Tibial nerve (tissue), 4 donors: ENCODE data around the gene TMEFF2. TPM values are rescaled to one million over a fixed set of nuclear protein-coding genes. Genes with fewer than 3 reads are reported as not detected.

Source experiments
- DNase-seq, 2 donors: peaks; one replicate each; pipeline ENCODE4 v3.0.0-alpha.2; 2019; ENCODE audit warnings: low spot score in 2 of 2
- H3K27ac ChIP-seq, 4 donors: fragments of 200-600 bp; sonication (generic) in 3 of 4; one replicate each; pipeline ENCODE4 v1.5.1; 2017 to 2019; ENCODE audit warnings: mild to moderate bottlenecking in 1 of 4
- H3K27me3 ChIP-seq, 2 donors: fragments of 200-600 bp; sonication (generic) in 1 of 2; one replicate each; pipeline versions ENCODE4 v1.5.1 to v1.6.0; 2017 to 2019
- H3K36me3 ChIP-seq, 3 donors: fragments of 200-600 bp; sonication (generic); one replicate each; pipeline ENCODE4 v1.5.1; 2018 to 2019
- H3K4me1 ChIP-seq, 4 donors: fragments of 200-600 bp; sonication (generic) in 3 of 4; one replicate each; pipeline ENCODE4 v1.5.1; 2017 to 2019
- H3K4me3 ChIP-seq, 4 donors: fragments of 200-600 bp; sonication (generic) in 3 of 4; one replicate each; pipeline ENCODE4 v1.5.1; 2017 to 2019; ENCODE audit warnings: mild to moderate bottlenecking in 1 of 4, moderate library complexity in 1 of 4
- H3K9me3 ChIP-seq, 4 donors: fragments of 200-600 bp; sonication (generic) in 3 of 4; one replicate each; pipeline ENCODE4 v1.5.1; 2017 to 2019
- CTCF ChIP-seq, 5 experiments: fragments of 200-600 bp in 3 of 5; fragments of 450-650 bp in 2 of 5; sonication (generic) in 3 of 5; IDR thresholded peaks; one replicate each; pipeline ENCODE4 v1.5.1; 2016 to 2019; ENCODE audit warnings: antibody characterized with exemption in 5 of 5, mild to moderate bottlenecking in 3 of 5, moderate library complexity in 2 of 5
- EP300 ChIP-seq, 2 donors: sonication (generic); formaldehyde crosslinking; IDR thresholded peaks; one replicate each; pipeline ENCODE4 v1.6.1; 2017; ENCODE audit warnings: antibody characterized with exemption in 2 of 2, mild to moderate bottlenecking in 1 of 2
- POLR2A ChIP-seq, 2 donors: fragments of 450-650 bp; IDR thresholded peaks; one replicate each; pipeline ENCODE4 v1.6.1; 2017; ENCODE audit warnings: antibody characterized with exemption in 2 of 2, mild to moderate bottlenecking in 2 of 2, moderate library complexity in 2 of 2
- WGBS, 2 donors: methylation state at CpG; one replicate each; pipeline ENCODE4 v1.1.5; 2018; 5-methylcytosine and 5-hydroxymethylcytosine counted together
- total RNA-seq, 4 donors: library from RNA; depleted of rRNA; stranded (reverse); fragments of >200 nt; gene quantifications; one replicate each; pipeline ENCODE4 v1.1.0, GENCODE V29; 2016

The TMEFF2 gene
- total RNA-seq, 4 donors from 2014 or later = not detected

- Histone ChIP-seq H3K27ac (no peak overlapping the region), H3K27me3 (no peaks in the 10 kb centered on the region), H3K9me3 (no peaks in the 10 kb centered on the region), H3K36me3 (no peaks in the 10 kb centered on the region), H3K4me1 (no peaks in the 10 kb centered on the region), H3K4me3 (no peak overlapping the region)
- no peak for TF ChIP-seq CTCF (IDR thresholded peaks at IDR 0.05)
- TF ChIP-seq POLR2A (IDR thresholded peaks at IDR 0.05) = no peak
- no peak for TF ChIP-seq EP300 (IDR thresholded peaks at IDR 0.05)
- WGBS, 2 donors = 53 to 61% methylated on average over 2 of the region's 2 CpGs
- no peak for DNase-seq
These were observed 209.0 kb downstream of the TMEFF2 start for GRCh38 chr2:191985740-191986139.

GRCh38 chr2:191983591-191983990 is 211.1 kb downstream of the TMEFF2 start:
- Histone ChIP-seq H3K27ac (no peak overlapping the region), H3K27me3 (no peaks in the 10 kb centered on the region), H3K36me3 (no peaks in the 10 kb centered on the region), H3K4me1 (no peaks in the 10 kb centered on the region), H3K4me3 (no peak overlapping the region), H3K9me3 (no peaks in the 10 kb centered on the region)
- DNase-seq = no peak
- TF ChIP-seq EP300 (IDR thresholded peaks at IDR 0.05) (no peak), CTCF (IDR thresholded peaks at IDR 0.05) (no peak), POLR2A (IDR thresholded peaks at IDR 0.05) (no peak)
- 14 to 19% methylated on average over 1 of the region's 1 CpG for WGBS, 2 donors

- Histone ChIP-seq H3K27me3 (no peaks in the 10 kb centered on the region), H3K9me3 (no peaks in the 10 kb centered on the region), H3K4me1 (no peaks in the 10 kb centered on the region), H3K27ac (no peak overlapping the region), H3K36me3 (no peaks in the 10 kb centered on the region), H3K4me3 (no peak overlapping the region)
- TF ChIP-seq EP300 (IDR thresholded peaks at IDR 0.05) (no peak), CTCF (IDR thresholded peaks at IDR 0.05) (no peak), POLR2A (IDR thresholded peaks at IDR 0.05) (no peak)
- DNase-seq = no peak
These were observed 211.5 kb downstream of the TMEFF2 start for GRCh38 chr2:191983186-191983585.

- no peak overlapping the region for H3K4me3 ChIP-seq
- no peaks in the 10 kb centered on the region for H3K9me3 ChIP-seq
- TF ChIP-seq POLR2A (IDR thresholded peaks at IDR 0.05) (no peak), CTCF (IDR thresholded peaks at IDR 0.05) (no peak), EP300 (IDR thresholded peaks at IDR 0.05) (no peak)
- no peaks in the 10 kb centered on the region for H3K27me3 ChIP-seq
- H3K36me3 ChIP-seq = no peaks in the 10 kb centered on the region
- no peak for DNase-seq
- WGBS, 2 donors = 84 to 92% methylated on average over 5 of the region's 5 CpGs
- no peak overlapping the region for H3K27ac ChIP-seq
- H3K4me1 ChIP-seq = no peaks in the 10 kb centered on the region
These were observed 213.0 kb downstream of the TMEFF2 start for GRCh38 chr2:191981706-191982105.

GRCh38 chr2:191980483-191980882 is 214.2 kb downstream of the TMEFF2 start:
- Histone ChIP-seq H3K4me3 (no peak overlapping the region), H3K27ac (no peak overlapping the region), H3K27me3 (no peaks in the 10 kb centered on the region), H3K4me1 (no peaks in the 10 kb centered on the region), H3K9me3 (no peaks in the 10 kb centered on the region), H3K36me3 (no peaks in the 10 kb centered on the region)
- no peak for DNase-seq
- WGBS, 2 donors = 91 to 93% methylated on average over 3 of the region's 3 CpGs
- TF ChIP-seq EP300 (IDR thresholded peaks at IDR 0.05) (no peak), CTCF (IDR thresholded peaks at IDR 0.05) (no peak), POLR2A (IDR thresholded peaks at IDR 0.05) (no peak)
